Measurements from ENCODE around the gene TP53AIP1.
A peak's percentile ranks its signal among the peaks of the same experiment; 100 is the strongest.

Gene TP53AIP1

GRCh38 chr11:128917144-128917724 is 25.4 kb downstream of the TP53AIP1 start:
- Histone ChIP-seq H3K27ac (no peak overlapping the region), H3K27me3 (ENCODE audit: insufficient read depth, low read depth, severe bottlenecking) (no peaks in the 10 kb centered on the region), H3K4me3 (ENCODE audit: low read depth, low read length) (no peak overlapping the region), H3K36me3 (no peaks in the 10 kb centered on the region), H3K9me3 (ENCODE audit: severe bottlenecking) (no peaks in the 10 kb centered on the region)
- no peak for TF ChIP-seq CTCF (IDR thresholded peaks at IDR 0.05; ENCODE audit: low read depth, low read length)
- no peak for DNase-seq

GRCh38 chr11:128916681-128917080 is 26.0 kb downstream of the TP53AIP1 start:
- no peak overlapping the region for H3K27ac ChIP-seq
- no peak for TF ChIP-seq CTCF (IDR thresholded peaks at IDR 0.05; ENCODE audit: low read depth, low read length)

GRCh38 chr11:128916037-128916572 is 26.6 kb downstream of the TP53AIP1 start:
- no peak for TF ChIP-seq CTCF (IDR thresholded peaks at IDR 0.05; ENCODE audit: low read depth, low read length)
- no peak overlapping the region for H3K4me3 ChIP-seq (ENCODE audit: low read depth, low read length)
- no peaks in the 10 kb centered on the region for H3K27me3 ChIP-seq (ENCODE audit: insufficient read depth, low read depth, severe bottlenecking)
- H3K27ac ChIP-seq: no peak overlapping the region
- peaks cover 5% of the 10 kb centered on the region for H3K9me3 ChIP-seq (ENCODE audit: severe bottlenecking)
- DNase-seq: no peak
- H3K36me3 ChIP-seq: no peaks in the 10 kb centered on the region

More at GRCh38 chr11:128916681-128917080, 26.0 kb downstream of the TP53AIP1 start:
- no peaks in the 10 kb centered on the region for H3K36me3 ChIP-seq
- H3K4me3 ChIP-seq (ENCODE audit: low read depth, low read length): no peak overlapping the region
- no peaks in the 10 kb centered on the region for H3K27me3 ChIP-seq (ENCODE audit: insufficient read depth, low read depth, severe bottlenecking)
- DNase-seq: no peak
- peaks cover 5% of the 10 kb centered on the region for H3K9me3 ChIP-seq (ENCODE audit: severe bottlenecking)

GRCh38 chr11:128915149-128915521 is 27.5 kb downstream of the TP53AIP1 start:
- no peak overlapping the region for H3K4me3 ChIP-seq (ENCODE audit: low read depth, low read length)
- no peaks in the 10 kb centered on the region for H3K27me3 ChIP-seq (ENCODE audit: insufficient read depth, low read depth, severe bottlenecking)
- H3K27ac ChIP-seq: no peak overlapping the region
- H3K36me3 ChIP-seq: no peaks in the 10 kb centered on the region
- TF ChIP-seq CTCF (IDR thresholded peaks at IDR 0.05; ENCODE audit: low read depth, low read length): no peak
- DNase-seq: peak; percentile 30
- peaks cover 5% of the 10 kb centered on the region for H3K9me3 ChIP-seq (ENCODE audit: severe bottlenecking)

- DNase-seq: no peak
- Histone ChIP-seq H3K4me3 (ENCODE audit: low read depth, low read length) (no peak overlapping the region), H3K27ac (no peak overlapping the region), H3K9me3 (ENCODE audit: severe bottlenecking) (peaks cover 5% of the 10 kb centered on the region), H3K27me3 (ENCODE audit: insufficient read depth, low read depth, severe bottlenecking) (no peaks in the 10 kb centered on the region), H3K36me3 (no peaks in the 10 kb centered on the region)
- TF ChIP-seq CTCF (IDR thresholded peaks at IDR 0.05; ENCODE audit: low read depth, low read length): no peak
These were observed 28.2 kb downstream of the TP53AIP1 start for GRCh38 chr11:128914216-128915148.
